ENCODE measurements around the gene MAP3K7CL.

GRCh38 chr21:29212446-29212845, 82.0 kb downstream of the MAP3K7CL start:
- TF ChIP-seq CTCF (IDR thresholded peaks at IDR 0.05) (no peak), POLR2A (IDR thresholded peaks at IDR 0.05) (no peak)

All from Peyer's patch (tissue), 4 donors.